ENCODE results near the gene GDI2.

- TF ChIP-seq CTCF (IDR thresholded peaks at IDR 0.05) (no peak), POLR2A (IDR thresholded peaks at IDR 0.05) (no peak)
Observed at GRCh38 chr10:5766189-5766588, 47.0 kb downstream of the GDI2 start.
